Esophagus squamous epithelium (tissue), 5 donors: Measurements from ENCODE around the gene TBX10. TPM values are rescaled to one million over a fixed set of nuclear protein-coding genes. Genes with fewer than 3 reads are reported as not detected.
A peak's percentile ranks its signal among the peaks of the same experiment; 100 is the strongest.
"Not testable (repeated sequence)": the region's sequence is repeated elsewhere in the genome, so short reads cannot be mapped to it uniquely, and the experiment has no call there.

ENCODE experiments used
- DNase-seq: peaks from one replicate; lab custom pipeline; 2025; lab: John Stamatoyannopoulos, UW
- H3K27ac ChIP-seq, 4 donors: fragments of 200-600 bp; sonication (generic); one replicate each; pipeline ENCODE4 v1.5.1; 2016 to 2019; ENCODE audit warnings: mild to moderate bottlenecking in 1 of 4
- H3K27me3 ChIP-seq, 4 donors: fragments of 200-600 bp; sonication (generic); 1 replicate in 3 of 4; 2 replicates in 1 of 4; pipeline versions ENCODE4 v1.5.1 to v1.6.0; 2017 to 2021; ENCODE audit warnings: antibody characterized with exemption in 1 of 4
- H3K36me3 ChIP-seq, 3 donors: fragments of 200-600 bp; sonication (generic); one replicate each; pipeline ENCODE4 v1.5.1; 2016 to 2019
- H3K4me1 ChIP-seq, 3 donors: fragments of 200-600 bp; sonication (generic); one replicate each; pipeline ENCODE4 v1.5.1; 2017 to 2019
- H3K4me3 ChIP-seq, 4 donors: fragments of 200-600 bp; sonication (generic); 1 replicate in 3 of 4; 2 replicates in 1 of 4; pipeline ENCODE4 v1.5.1; 2016 to 2019; ENCODE audit warnings: mild to moderate bottlenecking in 2 of 4, moderate library complexity in 1 of 4
- H3K9me3 ChIP-seq, 3 donors: fragments of 200-600 bp; sonication (generic); one replicate each; pipeline ENCODE4 v1.5.1; 2016 to 2019
- CTCF ChIP-seq, 6 experiments: fragments of 450-650 bp in 4 of 6; fragments of 200-600 bp in 2 of 6; sonication (generic) in 2 of 6; IDR thresholded peaks; one replicate each; pipeline ENCODE4 v1.5.1; 2016 to 2019; ENCODE audit warnings: antibody characterized with exemption in 6 of 6, mild to moderate bottlenecking in 4 of 6, moderate library complexity in 4 of 6
- POLR2A ChIP-seq, 4 donors: fragments of 450-650 bp; IDR thresholded peaks; one replicate each; pipeline ENCODE4 v1.6.1; 2017; ENCODE audit warnings: antibody characterized with exemption in 4 of 4, mild to moderate bottlenecking in 4 of 4, moderate library complexity in 3 of 4
- WGBS, 2 donors: methylation state at CpG; one replicate each; pipeline ENCODE4 v1.1.5; 2018; 5-methylcytosine and 5-hydroxymethylcytosine counted together
- intact Hi-C: fragments of 100-400 bp; cut with DNase I; formaldehyde crosslinking; loops from one replicate; pipeline ENCODE4 v1.15.0; 2022
- total RNA-seq, 4 donors: library from RNA; depleted of rRNA; stranded (reverse); fragments of >200 nt; gene quantifications; one replicate each; pipeline ENCODE4 v1.1.0, GENCODE V29; 2016
- donor health status: DM: yes; HTN: yes; CAD: no.

TBX10 gene
- total RNA-seq, 4 donors from 2014 or later: not detected

- no peak for DNase-seq
- H3K4me1 ChIP-seq: peaks cover 0 to 10% (median 0%) of the 10 kb centered on the region in 3 donors
- no peak overlapping the region for H3K4me3 ChIP-seq
- no peak overlapping the region for H3K27ac ChIP-seq
- peak; percentile 52 to 77 (median 60) for TF ChIP-seq CTCF (IDR thresholded peaks at IDR 0.05)
- no peak for TF ChIP-seq POLR2A (IDR thresholded peaks at IDR 0.05)
- H3K9me3 ChIP-seq: peaks cover 0 to 6% (median 0%) of the 10 kb centered on the region in 3 donors
- H3K36me3 ChIP-seq: no peaks in the 10 kb centered on the region
- intact Hi-C loops: no loop called here
- WGBS, 2 donors: 32 to 51% methylated on average over 9 to 15 of the region's 23 CpGs
- peaks cover 0 to 43% (median 0%) of the 10 kb centered on the region in 4 donors for H3K27me3 ChIP-seq
Measured at GRCh38 chr11:67640021-67640757, 626 bp upstream of the TBX10 start.

- 91 to 92% methylated on average over 6 to 11 of the region's 24 CpGs for WGBS, 2 donors
- DNase-seq: no peak
- intact Hi-C loops: no loop called here
- H3K27ac ChIP-seq: no peak overlapping the region
- peaks cover 0 to 10% (median 0%) of the 10 kb centered on the region in 3 donors for H3K4me1 ChIP-seq
- no peak overlapping the region for H3K4me3 ChIP-seq
- peaks cover 0 to 50% (median 0%) of the 10 kb centered on the region in 4 donors for H3K27me3 ChIP-seq
- TF ChIP-seq CTCF (IDR thresholded peaks at IDR 0.05) (no peak), POLR2A (IDR thresholded peaks at IDR 0.05) (no peak)
- peaks cover 0 to 1% (median 0%) of the 10 kb centered on the region in 3 donors for H3K9me3 ChIP-seq
- no peaks in the 10 kb centered on the region for H3K36me3 ChIP-seq
Measured at GRCh38 chr11:67638535-67639437, 777 bp downstream of the TBX10 start.

GRCh38 chr11:67637441-67637840 is 2.1 kb downstream of the TBX10 start:
- Histone ChIP-seq H3K27me3 (peaks cover 0 to 50% (median 0%) of the 10 kb centered on the region in 4 donors), H3K4me1 (peaks cover 0 to 10% (median 0%) of the 10 kb centered on the region in 3 donors)
- WGBS, 2 donors: 65 to 71% methylated on average over 3 of the region's 3 CpGs
- intact Hi-C loops, H3K4me3 ChIP-seq, H3K27ac ChIP-seq, H3K36me3 ChIP-seq, H3K9me3 ChIP-seq, DNase-seq: not testable (repeated sequence)

- Histone ChIP-seq H3K36me3 (no peaks in the 10 kb centered on the region), H3K9me3 (no peaks in the 10 kb centered on the region), H3K4me1 (peaks cover 0 to 10% (median 0%) of the 10 kb centered on the region in 3 donors), H3K4me3 (no peak overlapping the region), H3K27ac (no peak overlapping the region), H3K27me3 (peaks cover 0 to 45% (median 0%) of the 10 kb centered on the region in 4 donors)
- no peak for DNase-seq
- no peak for TF ChIP-seq POLR2A (IDR thresholded peaks at IDR 0.05)
- no peak for TF ChIP-seq CTCF (IDR thresholded peaks at IDR 0.05)
- 41 to 54% methylated on average over 6 of the region's 6 CpGs for WGBS, 2 donors
- intact Hi-C loops: no loop called here
Measured at GRCh38 chr11:67636962-67637361, 2.6 kb downstream of the TBX10 start.

- DNase-seq: no peak
- Histone ChIP-seq H3K4me1 (peaks cover 6 to 21% (median 9%) of the 10 kb centered on the region in 3 donors), H3K36me3 (no peaks in the 10 kb centered on the region), H3K27ac (no peak overlapping the region), H3K9me3 (no peaks in the 10 kb centered on the region), H3K4me3 (no peak overlapping the region), H3K27me3 (peaks cover 0 to 27% (median 0%) of the 10 kb centered on the region in 4 donors)
- intact Hi-C loops: no loop called here
- WGBS, 2 donors: 60 to 82% methylated on average over 3 to 4 of the region's 4 CpGs
- TF ChIP-seq CTCF (IDR thresholded peaks at IDR 0.05) (no peak), POLR2A (IDR thresholded peaks at IDR 0.05) (no peak)
Measured at GRCh38 chr11:67635231-67635521, 4.4 kb downstream of the TBX10 start.
